ENCODE measurements around the gene GALE. TPM values are rescaled to one million over a fixed set of nuclear protein-coding genes. Genes with fewer than 3 reads are reported as not detected.
"Not testable (repeated sequence)": the region's sequence is repeated elsewhere in the genome, so short reads cannot be mapped to it uniquely, and the experiment has no call there.

The GALE gene
- total RNA-seq, 1 donor from 2014 or later, result 47.2 TPM

GRCh38 chr1:23807453-23807852 is 6.9 kb upstream of the GALE start:
- peak overlapping the region; percentile 17 for H3K4me3 Mint-ChIP-seq
- DNase-seq (ENCODE audit: low read depth, low spot score), result no peak
- H3K27ac Mint-ChIP-seq (ENCODE audit: unreplicated experiment), result no peak overlapping the region
- peaks cover 14% of the 10 kb centered on the region for H3K4me1 Mint-ChIP-seq
- no peaks in the 10 kb centered on the region for H3K27me3 Mint-ChIP-seq (ENCODE audit: low read depth)
- TF ChIP-seq CTCF (conservative IDR thresholded peaks at IDR 0.05), result no peak
- no peaks in the 10 kb centered on the region for H3K9me3 Mint-ChIP-seq
- no peaks in the 10 kb centered on the region for H3K36me3 Mint-ChIP-seq (ENCODE audit: low read depth)

- H3K9me3 Mint-ChIP-seq, result no peaks in the 10 kb centered on the region
- H3K4me3 Mint-ChIP-seq, result peak overlapping the region; percentile 8
- no peaks in the 10 kb centered on the region for H3K27me3 Mint-ChIP-seq (ENCODE audit: low read depth)
- H3K4me1 Mint-ChIP-seq, result peaks cover 14% of the 10 kb centered on the region
- H3K27ac Mint-ChIP-seq (ENCODE audit: unreplicated experiment), result no peak overlapping the region
- no peak for TF ChIP-seq CTCF (conservative IDR thresholded peaks at IDR 0.05)
- no peaks in the 10 kb centered on the region for H3K36me3 Mint-ChIP-seq (ENCODE audit: low read depth)
- DNase-seq (ENCODE audit: low read depth, low spot score), result no peak
Observed at GRCh38 chr1:23806280-23806679, 5.7 kb upstream of the GALE start.

- Mint-ChIP-seq H3K27ac (ENCODE audit: unreplicated experiment) (peak overlapping the region; percentile 4), H3K4me3 (peak overlapping the region; percentile 46), H3K4me1 (peaks cover 14% of the 10 kb centered on the region), H3K27me3 (ENCODE audit: low read depth) (no peaks in the 10 kb centered on the region), H3K36me3 (ENCODE audit: low read depth) (no peaks in the 10 kb centered on the region), H3K9me3 (no peaks in the 10 kb centered on the region)
- DNase-seq (ENCODE audit: low read depth, low spot score), result no peak
- TF ChIP-seq CTCF (conservative IDR thresholded peaks at IDR 0.05), result no peak
Observed at GRCh38 chr1:23805025-23805424, 4.5 kb upstream of the GALE start.

GRCh38 chr1:23804183-23804835 is 3.8 kb upstream of the GALE start:
- no peaks in the 10 kb centered on the region for H3K9me3 Mint-ChIP-seq
- H3K27ac Mint-ChIP-seq (ENCODE audit: unreplicated experiment), result no peak overlapping the region
- no peak for DNase-seq (ENCODE audit: low read depth, low spot score)
- peaks cover 18% of the 10 kb centered on the region for H3K4me1 Mint-ChIP-seq
- TF ChIP-seq CTCF (conservative IDR thresholded peaks at IDR 0.05), result peak; percentile 48
- H3K4me3 Mint-ChIP-seq, result peak overlapping the region; percentile 85
- peaks cover 2% of the 10 kb centered on the region for H3K27me3 Mint-ChIP-seq (ENCODE audit: low read depth)
- no peaks in the 10 kb centered on the region for H3K36me3 Mint-ChIP-seq (ENCODE audit: low read depth)

GRCh38 chr1:23803674-23804073 is 3.1 kb upstream of the GALE start:
- Mint-ChIP-seq H3K36me3 (ENCODE audit: low read depth) (no peaks in the 10 kb centered on the region), H3K9me3 (no peaks in the 10 kb centered on the region), H3K4me1 (peaks cover 18% of the 10 kb centered on the region), H3K27ac (ENCODE audit: unreplicated experiment) (no peak overlapping the region), H3K27me3 (ENCODE audit: low read depth) (peaks cover 2% of the 10 kb centered on the region), H3K4me3 (peak overlapping the region; percentile 85)
- DNase-seq (ENCODE audit: low read depth, low spot score), result no peak
- TF ChIP-seq CTCF (conservative IDR thresholded peaks at IDR 0.05), result no peak

- not testable (repeated sequence) for H3K9me3 Mint-ChIP-seq; DNase-seq (ENCODE audit: low read depth, low spot score); H3K27me3 Mint-ChIP-seq (ENCODE audit: low read depth); H3K36me3 Mint-ChIP-seq (ENCODE audit: low read depth); H3K27ac Mint-ChIP-seq (ENCODE audit: unreplicated experiment)
- Mint-ChIP-seq H3K4me3 (peak overlapping the region; percentile 97), H3K4me1 (peaks cover 18% of the 10 kb centered on the region)
Observed at GRCh38 chr1:23802809-23803342, 2.3 kb upstream of the GALE start.
